HG02759 (cell line): ENCODE measurements around the gene KLF15.

Experiments
- ATAC-seq: cut with Tn5 transposase; IDR thresholded peaks from one replicate; pipeline ENCODE4 v1.9.1; 2021; ENCODE audit warnings: mild to moderate bottlenecking, moderate library complexity; ENCODE audit not compliant: unreplicated experiment

Gene KLF15

GRCh38 chr3:126322181-126322967, 34.8 kb downstream of the KLF15 start:
- no peak for ATAC-seq

GRCh38 chr3:126321490-126321889, 35.7 kb downstream of the KLF15 start:
- ATAC-seq, result no peak

GRCh38 chr3:126320517-126321293, 36.5 kb downstream of the KLF15 start:
- ATAC-seq, result no peak

GRCh38 chr3:126319701-126320295, 37.4 kb downstream of the KLF15 start:
- no peak for ATAC-seq

GRCh38 chr3:126317029-126317996, 39.9 kb downstream of the KLF15 start:
- no peak for ATAC-seq

GRCh38 chr3:126316501-126316939, 40.7 kb downstream of the KLF15 start:
- no peak for ATAC-seq

GRCh38 chr3:126316031-126316461, 41.2 kb downstream of the KLF15 start:
- no peak for ATAC-seq

GRCh38 chr3:126314790-126315658, 42.2 kb downstream of the KLF15 start:
- no peak for ATAC-seq

GRCh38 chr3:126314305-126314789, 42.9 kb downstream of the KLF15 start:
- ATAC-seq, result no peak

- ATAC-seq, result no peak
These were observed 43.5 kb downstream of the KLF15 start for GRCh38 chr3:126313580-126314304.

GRCh38 chr3:126313166-126313565, 44.0 kb downstream of the KLF15 start:
- ATAC-seq, result no peak

GRCh38 chr3:126312341-126312740, 44.9 kb downstream of the KLF15 start:
- ATAC-seq, result no peak

- ATAC-seq, result no peak
These were observed 45.8 kb downstream of the KLF15 start for GRCh38 chr3:126311338-126311978.

- ATAC-seq, result no peak
These were observed 46.4 kb downstream of the KLF15 start for GRCh38 chr3:126310816-126311215.

- no peak for ATAC-seq
These were observed 47.1 kb downstream of the KLF15 start for GRCh38 chr3:126309861-126310655.

GRCh38 chr3:126309165-126309564, 48.0 kb downstream of the KLF15 start:
- no peak for ATAC-seq

GRCh38 chr3:126308394-126309125, 48.6 kb downstream of the KLF15 start:
- ATAC-seq, result no peak
